Measurements from ENCODE around the gene ZNF443. TPM values are rescaled to one million over a fixed set of nuclear protein-coding genes. Genes with fewer than 3 reads are reported as not detected.
"Not testable (repeated sequence)": the region's sequence is repeated elsewhere in the genome, so short reads cannot be mapped to it uniquely, and the experiment has no call there.

The ZNF443 gene
- total RNA-seq, 2 experiments from 2014 or later, result 6.9 to 7.1 TPM

DNA sequence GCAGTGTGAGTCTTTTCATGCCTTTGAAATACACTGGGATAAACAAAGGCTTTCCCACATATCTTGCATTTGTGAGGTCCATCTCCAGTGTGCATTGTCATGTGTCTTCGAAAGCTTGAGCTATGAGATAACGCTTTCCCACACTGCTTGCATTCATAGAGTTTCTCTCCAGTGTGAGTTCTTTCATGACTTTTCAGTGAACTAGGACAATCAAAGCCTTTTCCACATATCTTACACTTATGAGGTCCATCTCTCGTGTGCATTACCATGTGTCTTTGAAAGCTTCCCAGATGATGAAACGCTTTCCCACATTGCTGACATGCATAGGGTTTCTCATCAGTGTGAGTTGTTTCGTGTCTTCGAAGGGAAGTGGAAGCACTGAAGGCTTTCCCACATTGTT, 49.7 kb downstream of the ZNF443 start:
- H3K36me3 Mint-ChIP-seq, result peaks cover 73% of the 10 kb centered on the region
- DNase-seq; H3K4me3 Mint-ChIP-seq; H3K4me1 Mint-ChIP-seq; POLR2A ChIA-PET; ATAC-seq (ENCODE audit: low read depth); H3K27ac Mint-ChIP-seq; H3K27me3 Mint-ChIP-seq: not testable (repeated sequence)
- peaks cover 39% of the 10 kb centered on the region for H3K9me3 Mint-ChIP-seq

DNA sequence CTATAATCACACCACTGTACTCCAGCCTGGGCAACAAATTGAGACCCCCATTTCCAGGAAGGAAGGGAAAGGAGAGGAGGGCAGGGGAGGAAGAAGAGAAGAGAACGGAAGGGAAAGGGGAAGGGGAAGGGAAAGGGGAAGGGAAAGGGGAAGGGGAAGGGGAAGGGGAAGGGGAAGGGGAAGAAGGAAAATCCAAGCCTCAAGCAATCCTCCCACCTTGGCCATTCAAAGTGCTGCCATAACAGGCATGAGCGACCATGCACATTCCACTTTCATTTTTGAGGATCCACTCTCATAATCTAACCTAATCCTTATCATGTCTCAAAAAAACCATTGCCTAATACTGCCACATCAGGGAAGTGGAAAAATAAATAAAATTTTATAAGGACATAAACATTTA, 54.5 kb downstream of the ZNF443 start:
- Mint-ChIP-seq H3K9me3 (peaks cover 29% of the 10 kb centered on the region), H3K36me3 (peaks cover 47% of the 10 kb centered on the region)
- not testable (repeated sequence) for H3K4me3 Mint-ChIP-seq; H3K27ac Mint-ChIP-seq; DNase-seq; H3K27me3 Mint-ChIP-seq; ATAC-seq (ENCODE audit: low read depth); H3K4me1 Mint-ChIP-seq
- POLR2A ChIA-PET, result interaction anchor here (0.7 kb wide), 1 partner anchor 290 kb away, joined by 4 read pairs; no protein-coding TSS in a partner anchor

DNA sequence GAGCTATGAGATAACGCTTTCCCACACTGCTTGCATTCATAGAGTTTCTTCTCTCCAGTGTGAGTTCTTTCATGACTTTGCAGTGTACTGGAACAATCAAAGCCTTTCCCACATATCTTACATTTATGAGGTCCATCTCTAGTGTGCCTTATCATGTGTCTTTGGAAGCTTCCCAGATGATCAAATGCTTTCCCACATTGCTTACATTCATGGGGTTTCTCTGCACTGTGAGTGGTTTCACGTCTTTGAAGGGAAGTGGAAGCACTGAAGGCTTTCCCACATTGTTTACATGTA, 60.4 kb downstream of the ZNF443 start:
- H3K27me3 Mint-ChIP-seq, result no peaks in the 10 kb centered on the region
- peaks cover 42% of the 10 kb centered on the region for H3K9me3 Mint-ChIP-seq
- H3K27ac Mint-ChIP-seq, result no peak overlapping the region
- H3K4me1 Mint-ChIP-seq, result no peaks in the 10 kb centered on the region
- DNase-seq, result no peak
- POLR2A ChIA-PET, result no interaction called here
- no peak overlapping the region for H3K4me3 Mint-ChIP-seq
- no peak for ATAC-seq (ENCODE audit: low read depth)
- peaks cover 23% of the 10 kb centered on the region for H3K36me3 Mint-ChIP-seq

DNA sequence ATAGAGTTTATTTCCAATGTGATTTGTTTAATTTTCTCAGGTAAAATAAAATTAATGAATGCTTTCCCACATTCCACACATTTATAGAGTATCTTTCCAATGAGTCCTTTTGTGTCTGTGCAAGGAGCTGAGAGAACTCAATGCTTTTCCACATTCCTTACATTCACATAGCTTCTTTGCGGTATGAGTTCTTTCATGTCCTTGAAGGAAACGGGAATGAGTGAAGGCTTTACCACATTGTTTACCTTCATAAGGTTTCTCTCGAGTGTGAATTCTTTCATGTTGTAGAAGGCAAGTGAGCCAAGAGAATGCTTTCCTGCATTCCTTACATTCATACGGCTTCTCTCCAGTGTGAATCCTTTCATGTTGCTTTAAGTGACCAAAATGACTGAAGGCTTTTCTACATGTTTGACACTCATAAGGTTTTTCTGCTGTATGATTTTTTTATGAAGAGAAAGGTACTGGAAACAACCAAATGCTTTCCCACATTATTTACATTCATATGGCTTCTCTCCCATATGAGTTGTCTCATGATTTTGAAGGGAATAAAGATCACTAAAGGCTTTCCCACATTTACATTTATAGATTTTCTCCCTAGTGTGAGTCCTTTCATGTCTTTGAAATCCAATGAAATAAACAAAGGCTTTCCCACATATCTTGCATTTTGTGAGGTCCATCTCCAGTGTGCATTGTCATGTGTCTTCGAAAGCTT, 60.9 kb downstream of the ZNF443 start:
- Mint-ChIP-seq H3K4me3 (no peak overlapping the region), H3K36me3 (peaks cover 23% of the 10 kb centered on the region), H3K27ac (no peak overlapping the region), H3K9me3 (peaks cover 44% of the 10 kb centered on the region), H3K4me1 (no peaks in the 10 kb centered on the region), H3K27me3 (no peaks in the 10 kb centered on the region)
- POLR2A ChIA-PET, result no interaction called here
- DNase-seq (no peak), ATAC-seq (ENCODE audit: low read depth) (no peak)

Other genes with a start within 250 kb of the ZNF443 start
- 10 to 100 TPM; 20.8 to 21.8 TPM for gene ZNF44, start 146.1 kb downstream of the ZNF443 start, total RNA-seq
- gene ZNF563, start 107.4 kb downstream of the ZNF443 start, total RNA-seq, result 1 to 10 TPM; 5.2 to 6.3 TPM
- 1 to 10 TPM; 2.6 to 4.3 TPM for gene ZNF442, start 75.3 kb downstream of the ZNF443 start, total RNA-seq
- 1 to 10 TPM; 7.6 to 7.9 TPM for gene ZNF799, start 39.8 kb downstream of the ZNF443 start, total RNA-seq
- 1 to 10 TPM; 4.9 to 5.0 TPM for gene ZNF709, start 43.8 kb upstream of the ZNF443 start, total RNA-seq
- 10 to 100 TPM; 18.1 to 19.0 TPM for gene ZNF564, start 110.5 kb upstream of the ZNF443 start, total RNA-seq
- gene ZNF490, start 169.8 kb upstream of the ZNF443 start, total RNA-seq, result 10 to 100 TPM; 14.9 to 17.4 TPM
- gene ZNF791, start 169.9 kb upstream of the ZNF443 start, total RNA-seq, result 10 to 100 TPM; 37.1 to 42.7 TPM
- 100 to 1,000 TPM; 108 to 115 TPM for gene MAN2B1, start 225.7 kb upstream of the ZNF443 start, total RNA-seq
- gene WDR83, start 225.8 kb upstream of the ZNF443 start, total RNA-seq, result 10 to 100 TPM; 18.2 to 21.1 TPM
- 100 to 1,000 TPM; 148 to 149 TPM for gene DHPS, start 240.9 kb upstream of the ZNF443 start, total RNA-seq
- not detected for gene GNG14, start 247.0 kb upstream of the ZNF443 start, total RNA-seq

Measured in activated naive CD8-positive, alpha-beta T cell treated with anti-CD3 and anti-CD28 coated beads, Interleukin-2, amount 10 ng/mL, durations not matched to agents 7 days and 5 days (primary cell).